Measurements from ENCODE around the gene NEURL3. TPM values are rescaled to one million over a fixed set of nuclear protein-coding genes. Genes with fewer than 3 reads are reported as not detected.
A peak's percentile ranks its signal among the peaks of the same experiment; 100 is the strongest.

Gene NEURL3
- total RNA-seq, 2 donors from 2014 or later = 40.7 to 71.2 TPM

GRCh38 chr2:96537734-96538486 lies 32.8 kb upstream of the NEURL3 start:
- intact Hi-C loops (cut with DNase I) = no loop called here
- ATAC-seq = no peak
- no peak for DNase-seq
- H3K9me3 ChIP-seq = no peaks in the 10 kb centered on the region
- TF ChIP-seq POLR2A (IDR thresholded peaks at IDR 0.05) = no peak
- TF ChIP-seq CTCF (IDR thresholded peaks at IDR 0.05) = no peak
- H3K4me3 ChIP-seq = peak overlapping the region; percentile 77 to 89
- WGBS, 2 donors = 28 to 79% methylated on average over 12 to 33 of the region's 36 CpGs
- H3K36me3 ChIP-seq (replicated peaks in 1 of 2; ENCODE audit: insufficient read depth in 1 of 2, low read depth in 2 of 2) = no peaks in the 10 kb centered on the region
- H3K27ac ChIP-seq = peak overlapping the region in 3 of 4 donors; percentile 65 to 91 (median 75)
- peaks cover 15% of the 10 kb centered on the region for H3K4me1 ChIP-seq
- H3K27me3 ChIP-seq = no peaks in the 10 kb centered on the region

GRCh38 chr2:96537066-96537733 lies 32.0 kb upstream of the NEURL3 start:
- WGBS, 2 donors = 0% methylated on average over 17 to 61 of the region's 61 CpGs
- Histone ChIP-seq H3K4me3 (peak overlapping the region; percentile 77 to 89), H3K9me3 (no peaks in the 10 kb centered on the region), H3K4me1 (peaks cover 22% of the 10 kb centered on the region), H3K27ac (peak overlapping the region; percentile 42 to 91 (median 70)), H3K36me3 (replicated peaks in 1 of 2; ENCODE audit: insufficient read depth in 1 of 2, low read depth in 2 of 2) (no peaks in the 10 kb centered on the region), H3K27me3 (no peaks in the 10 kb centered on the region)
- ATAC-seq (peak; percentile 39), DNase-seq (peak; percentile 49 to 80 (median 63))
- intact Hi-C loops (cut with DNase I) = no loop called here
- TF ChIP-seq CTCF (IDR thresholded peaks at IDR 0.05) = no peak
- TF ChIP-seq POLR2A (IDR thresholded peaks at IDR 0.05) = peak in 2 of 3 donors; percentile 44 to 47

GRCh38 chr2:96536445-96537065 lies 31.4 kb upstream of the NEURL3 start, which contains the start of gene ARID5A:
Gene ARID5A, plus strand, starts transcription at chr2:96536752. Its CDS starts 75 bp downstream, at chr2:96536827.
- no peaks in the 10 kb centered on the region for H3K27me3 ChIP-seq
- TF ChIP-seq POLR2A (IDR thresholded peaks at IDR 0.05) = peak; percentile 60 to 78 (median 74)
- TF ChIP-seq CTCF (IDR thresholded peaks at IDR 0.05) = peak in 6 of 7 experiments; percentile 35 to 59 (median 50)
- intact Hi-C loops (cut with DNase I) = no loop called here
- 0 to 1% methylated on average over 17 to 61 of the region's 69 CpGs for WGBS, 2 donors
- peaks cover 27% of the 10 kb centered on the region for H3K4me1 ChIP-seq
- peak; percentile 88 for ATAC-seq
- peak within 1 kb of the TSS; percentile 77 to 89 for H3K4me3 ChIP-seq
- H3K36me3 ChIP-seq (replicated peaks in 1 of 2; ENCODE audit: insufficient read depth in 1 of 2, low read depth in 2 of 2) = no peaks in the 10 kb centered on the region
- no peaks in the 10 kb centered on the region for H3K9me3 ChIP-seq
- peak; percentile 92 to 95 (median 94) for DNase-seq
- H3K27ac ChIP-seq = peak within 1 kb of the TSS; percentile 42 to 91 (median 70)

- WGBS, 2 donors = 81 to 84% methylated on average over 4 of the region's 4 CpGs
- H3K4me1 ChIP-seq = peaks cover 30% of the 10 kb centered on the region
- ATAC-seq (no peak), DNase-seq (no peak)
- H3K27me3 ChIP-seq = no peaks in the 10 kb centered on the region
- no peak for TF ChIP-seq POLR2A (IDR thresholded peaks at IDR 0.05)
- no peak for TF ChIP-seq CTCF (IDR thresholded peaks at IDR 0.05)
- H3K9me3 ChIP-seq = no peaks in the 10 kb centered on the region
- no peak overlapping the region for H3K4me3 ChIP-seq
- H3K27ac ChIP-seq = no peak overlapping the region
- intact Hi-C loops (cut with DNase I) = no loop called here
- H3K36me3 ChIP-seq (replicated peaks in 1 of 2; ENCODE audit: insufficient read depth in 1 of 2, low read depth in 2 of 2) = no peaks in the 10 kb centered on the region
Observed at GRCh38 chr2:96535331-96535730, 30.2 kb upstream of the NEURL3 start.
